GM18519 (cell line): ENCODE data around the gene RFX7.
"Not testable (repeated sequence)": the region's sequence is repeated elsewhere in the genome, so short reads cannot be mapped to it uniquely, and the experiment has no call there.

ENCODE experiments used
- ATAC-seq: cut with Tn5 transposase; IDR thresholded peaks from one replicate; pipeline ENCODE4 v1.9.1; 2021; ENCODE audit warnings: mild to moderate bottlenecking, moderate library complexity; ENCODE audit not compliant: unreplicated experiment, low FRiP score

Gene RFX7

GRCh38 chr15:56154768-56155167, 88.9 kb downstream of the RFX7 start:
- not testable (repeated sequence) for ATAC-seq

DNA sequence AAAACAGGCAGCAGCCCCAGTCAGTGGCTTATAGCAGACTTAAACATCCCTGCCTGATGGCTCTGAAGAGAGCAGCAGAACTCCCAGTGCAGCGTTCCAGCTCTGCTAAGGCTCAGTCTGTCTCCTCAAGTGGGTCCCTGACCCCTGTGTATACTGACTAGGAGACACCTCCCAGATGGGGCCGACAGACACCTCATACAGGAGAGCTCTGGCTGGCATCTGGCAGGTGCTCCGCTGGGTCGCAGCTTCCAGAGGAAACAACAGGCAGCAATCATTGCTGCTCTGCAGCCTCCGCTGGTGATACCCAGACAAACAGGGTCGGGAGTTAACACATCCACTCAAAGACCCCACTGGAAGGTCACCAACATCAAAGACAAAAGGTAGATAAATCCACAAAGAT, 93.5 kb downstream of the RFX7 start:
- ATAC-seq: no peak

DNA sequence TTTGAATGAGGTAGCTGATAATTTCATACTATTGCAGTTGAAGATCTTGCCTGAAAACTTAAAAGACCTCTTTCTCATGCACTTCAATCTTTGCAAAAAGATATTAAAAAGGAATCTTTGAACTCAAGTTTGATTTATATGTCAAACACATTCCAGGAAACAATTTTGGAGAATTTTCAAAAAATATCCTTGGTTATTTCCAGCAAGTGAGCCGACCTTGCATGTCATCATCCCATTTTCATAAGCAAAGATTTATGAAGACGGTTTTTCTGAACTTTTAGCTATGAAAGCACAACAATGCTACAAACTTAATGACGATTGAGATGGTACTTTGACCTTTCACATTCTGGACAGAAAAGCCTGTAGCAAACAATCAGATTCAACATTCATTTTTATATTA, 95.6 kb downstream of the RFX7 start:
- ATAC-seq: no peak

DNA sequence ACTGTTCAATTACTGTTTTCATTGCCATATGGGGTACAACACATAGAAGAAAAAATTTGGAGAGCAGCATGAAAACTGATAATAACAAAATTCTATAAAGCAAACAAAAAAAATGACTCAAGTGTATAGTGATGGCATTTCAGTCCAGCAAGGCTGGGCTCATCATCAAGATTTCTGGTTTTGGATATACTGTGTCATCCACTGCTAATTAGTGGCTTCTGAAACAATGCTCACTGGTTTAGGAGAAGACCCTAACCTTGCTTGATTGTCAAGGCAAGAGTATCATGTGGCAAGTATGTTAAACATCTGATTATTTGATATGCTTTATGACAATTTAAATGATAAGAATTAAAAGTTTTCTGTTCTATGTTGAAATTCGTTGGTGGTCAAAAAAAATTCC, 96.9 kb downstream of the RFX7 start:
- no peak for ATAC-seq

DNA sequence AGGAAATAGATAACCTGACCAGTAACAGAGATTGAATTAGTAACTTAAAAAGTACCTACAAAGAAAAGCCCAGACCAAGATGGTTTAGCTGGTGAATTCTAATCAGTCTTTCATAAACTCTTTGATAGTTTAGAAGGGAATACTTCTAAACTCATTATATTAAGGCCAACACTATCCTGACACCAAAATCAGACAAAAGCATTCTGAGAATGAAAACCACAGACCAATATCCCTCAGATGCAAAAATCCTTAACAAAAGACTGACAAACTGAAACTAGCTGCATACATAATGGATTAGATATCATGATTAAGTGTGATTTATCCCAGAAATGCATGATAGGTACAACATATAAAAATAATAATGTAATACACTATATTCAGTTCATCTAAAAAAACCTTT, 115.6 kb downstream of the RFX7 start:
- ATAC-seq: no peak

GRCh38 chr15:56126409-56126808, 117.3 kb downstream of the RFX7 start:
- no peak for ATAC-seq

DNA sequence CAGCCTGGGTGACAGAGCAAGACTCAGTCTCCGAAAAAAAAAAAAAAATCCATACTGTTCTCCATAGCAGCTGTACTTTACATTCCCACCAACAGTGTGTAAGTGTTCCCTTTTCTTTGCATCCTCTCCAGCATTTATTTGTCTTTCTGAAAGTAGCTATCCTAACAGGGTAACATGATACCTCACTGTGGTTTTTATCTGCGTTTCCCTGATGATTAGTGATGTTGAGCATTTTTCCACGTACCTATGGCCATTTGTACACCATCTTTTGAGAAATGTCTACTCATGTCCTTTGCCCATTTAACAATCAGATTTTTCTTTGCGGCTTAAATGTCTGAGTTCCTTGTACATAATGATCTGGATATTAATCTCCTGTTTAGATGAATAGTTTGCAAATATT, 119.3 kb downstream of the RFX7 start:
- ATAC-seq: no peak

- no peak for ATAC-seq
These were observed 137.8 kb downstream of the RFX7 start for GRCh38 chr15:56105855-56106254.

GRCh38 chr15:56102441-56102840, 141.2 kb downstream of the RFX7 start:
- no peak for ATAC-seq

GRCh38 chr15:56099311-56099710, 144.4 kb downstream of the RFX7 start:
- ATAC-seq: no peak

DNA sequence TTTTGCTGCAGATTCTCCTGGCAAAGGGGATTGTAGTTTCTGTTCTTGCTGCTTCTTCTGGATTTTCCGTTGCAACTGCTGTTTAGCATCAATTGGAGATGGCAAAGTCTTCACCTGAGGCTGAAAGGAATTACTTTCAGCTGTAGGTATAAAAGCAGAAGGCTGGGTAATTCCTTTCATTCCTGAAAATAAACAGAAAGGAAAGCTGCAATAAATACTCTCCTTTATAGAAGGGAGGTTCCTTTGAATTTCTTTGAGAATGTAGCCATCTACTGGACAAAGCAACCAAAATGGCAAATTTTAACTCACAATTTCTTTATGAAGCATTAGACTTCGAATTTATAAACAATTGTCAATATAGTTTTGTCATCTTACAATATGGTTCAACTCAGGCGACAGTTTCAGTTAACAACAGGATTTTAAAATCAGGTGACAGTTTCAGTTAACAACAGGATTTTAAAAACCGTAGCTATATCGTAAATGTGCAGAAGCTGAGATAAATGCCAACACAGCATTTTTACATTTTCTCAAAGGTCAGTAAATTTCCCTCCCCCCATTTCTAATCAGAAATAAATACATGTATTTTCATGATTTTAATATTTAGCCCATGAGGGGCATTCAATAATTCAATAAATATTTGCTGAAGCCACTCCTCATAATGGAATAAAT, 145.3 kb downstream of the RFX7 start:
- ATAC-seq: no peak

DNA sequence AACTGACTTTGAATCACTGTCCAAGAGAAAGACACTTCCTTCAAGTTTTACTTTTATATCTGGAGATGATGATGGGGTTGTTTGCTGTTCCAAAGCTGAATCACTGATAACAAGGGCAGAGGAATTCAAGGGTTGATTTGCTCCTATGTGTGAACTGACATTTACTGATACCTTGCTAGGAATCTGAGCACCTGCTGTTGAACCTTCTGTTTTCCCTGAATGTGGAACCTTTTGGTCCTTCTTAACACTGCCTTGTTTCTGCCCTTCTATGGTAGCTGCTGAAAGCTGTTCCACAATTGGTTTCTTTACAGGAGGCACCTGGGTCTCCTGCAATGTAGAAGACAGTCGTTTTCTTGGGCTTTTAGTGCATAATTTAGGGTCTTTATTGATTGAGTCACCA, 148.3 kb downstream of the RFX7 start:
- no peak for ATAC-seq

GRCh38 chr15:56094171-56094570, 149.5 kb downstream of the RFX7 start:
- no peak for ATAC-seq

DNA sequence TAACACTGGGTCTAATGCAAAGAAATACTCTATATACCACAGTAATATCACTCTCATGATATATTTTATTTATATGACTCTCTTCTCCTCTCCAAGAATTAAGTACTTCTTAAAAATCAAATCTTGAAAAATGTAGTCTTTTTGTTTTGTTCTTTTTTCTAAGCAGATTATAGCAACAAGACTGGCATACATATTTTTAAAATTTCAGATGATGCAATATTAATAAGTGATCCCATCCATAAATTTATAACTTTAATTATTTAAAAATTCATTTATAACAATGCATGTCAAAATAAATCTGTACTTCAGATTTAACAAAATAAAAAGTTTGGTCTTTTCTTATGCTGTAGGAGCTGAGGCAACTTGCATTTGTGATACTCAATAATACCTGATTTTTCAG, 155.3 kb downstream of the RFX7 start:
- ATAC-seq: no peak

DNA sequence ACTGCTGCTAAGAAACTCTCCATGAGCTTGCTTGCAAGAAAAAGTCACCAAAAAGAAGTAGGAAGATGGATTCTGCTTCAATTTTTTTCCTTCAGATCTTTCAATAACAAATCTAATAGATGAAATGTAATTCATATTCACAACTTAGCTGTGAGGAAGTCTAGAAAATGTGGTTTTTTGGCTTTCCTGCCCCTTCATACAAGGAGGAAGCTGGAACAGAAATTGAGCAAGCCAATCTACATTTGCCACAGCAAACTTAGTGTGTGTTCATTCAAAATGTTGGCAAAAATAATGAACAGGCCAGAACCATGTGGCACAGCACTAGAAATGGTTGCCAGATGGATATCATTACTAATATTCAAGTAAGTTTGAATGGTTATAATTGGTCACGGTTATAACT, 157.1 kb downstream of the RFX7 start:
- no peak for ATAC-seq

- no peak for ATAC-seq
These were observed 161.4 kb downstream of the RFX7 start for GRCh38 chr15:56082263-56082761.

- no peak for ATAC-seq
These were observed 166.6 kb downstream of the RFX7 start for GRCh38 chr15:56077081-56077480.

DNA sequence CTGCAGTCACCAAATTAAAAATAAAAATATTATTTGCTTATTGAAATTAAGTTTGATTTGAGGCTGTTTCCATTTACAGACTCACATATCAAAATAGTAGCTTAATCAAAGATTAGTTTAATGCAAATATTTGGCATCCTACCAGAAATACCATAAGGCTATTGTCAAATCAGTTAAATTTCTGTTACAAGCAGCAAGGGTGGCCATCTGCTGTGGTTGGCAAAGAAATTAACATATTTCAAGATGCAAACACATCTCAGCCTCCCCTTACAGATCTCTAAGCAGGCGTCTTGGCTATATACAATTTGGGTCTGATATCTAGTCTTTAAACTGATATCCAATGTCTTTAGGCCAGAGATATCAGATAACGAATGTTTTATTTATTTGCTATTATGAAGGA, 167.0 kb downstream of the RFX7 start:
- no peak for ATAC-seq

- no peak for ATAC-seq
These were observed 169.0 kb downstream of the RFX7 start for GRCh38 chr15:56074481-56075265.

DNA sequence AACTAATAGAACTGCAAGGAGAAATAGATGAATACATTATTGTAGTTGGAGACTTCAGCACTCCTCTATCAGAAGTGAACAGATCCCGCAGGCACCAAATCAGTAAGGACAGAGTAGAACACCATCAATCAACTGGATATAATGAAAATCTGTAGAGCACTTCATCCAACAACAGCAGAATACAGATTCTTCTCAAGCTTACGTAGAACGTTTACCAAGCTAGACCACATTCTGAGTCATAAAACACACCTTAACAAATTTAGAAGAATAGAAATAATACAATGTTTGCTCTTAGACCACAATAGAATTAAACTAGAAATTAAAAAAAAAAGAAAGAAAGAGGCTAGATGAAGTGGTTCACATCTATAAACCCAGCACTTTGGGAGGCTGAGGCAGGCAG, 179.5 kb downstream of the RFX7 start:
- no peak for ATAC-seq

DNA sequence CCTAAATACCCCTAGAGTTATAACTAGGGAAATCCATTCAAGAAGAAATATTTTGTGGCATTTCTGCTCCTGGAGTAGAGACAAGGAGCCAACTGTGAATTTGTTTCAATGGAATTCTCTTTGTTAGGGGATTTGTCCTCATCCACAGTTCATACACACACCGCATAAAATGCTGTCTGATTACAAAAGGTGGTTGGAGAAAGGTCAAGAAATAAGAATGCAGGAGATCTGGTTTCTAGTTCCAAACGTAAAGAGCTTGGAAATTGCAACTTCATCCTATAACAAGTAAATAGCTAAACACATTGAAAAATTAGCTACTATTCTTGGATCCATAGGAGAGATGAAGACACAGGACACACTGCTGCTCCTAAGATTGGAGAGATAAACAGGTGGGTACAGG, 184.0 kb downstream of the RFX7 start:
- ATAC-seq: no peak

DNA sequence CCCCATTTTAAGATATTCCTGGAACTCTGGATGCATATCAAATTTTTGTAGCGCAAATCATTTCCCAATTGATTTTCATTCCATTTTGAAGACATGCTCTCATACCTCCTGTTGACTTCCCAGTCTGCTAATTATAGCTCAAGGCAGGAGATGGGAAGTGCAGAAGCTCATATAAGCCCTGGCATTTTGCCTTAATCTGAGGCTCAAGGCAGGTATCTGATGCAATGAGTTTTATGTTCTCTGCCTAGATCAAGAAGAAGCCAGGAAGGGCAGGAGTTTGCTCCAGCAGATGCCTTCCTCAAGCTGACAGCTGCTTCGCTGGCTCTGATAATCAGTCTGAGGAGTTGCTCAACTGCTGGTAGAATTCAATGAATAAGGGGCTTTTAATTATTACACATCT, 184.7 kb downstream of the RFX7 start:
- ATAC-seq: no peak
